A549 (cell line): ENCODE data around the gene MCM7. TPM values are rescaled to one million over a fixed set of nuclear protein-coding genes. Genes with fewer than 3 reads are reported as not detected.
A peak's percentile ranks its signal among the peaks of the same experiment; 100 is the strongest.

Experiments
- ATAC-seq, 2 experiments: fragments of 200-7000 bp in 1 of 2; fragments of >200 bp in 1 of 2; cut with Nextera tagmentation in 1 of 2; cut with Tn5 transposase in 1 of 2; 3 replicates each; pipeline versions ENCODE4 v1.8.0 to v1.9.1; 2018 to 2020; ENCODE audit warnings: mild to moderate bottlenecking in 1 of 2, moderate library complexity in 1 of 2
- CTCF ChIA-PET: fragments of 300-600 bp; sonication (Branson Sonifier 250); formaldehyde crosslinking; extraction: SDS; loops from one replicate; lab custom pipeline; 2021; ENCODE audit warnings: antibody characterized with exemption, inconsistent platforms; lab: Yijun Ruan, JAX
- POLR2A ChIA-PET: fragments of 350-600 bp; formaldehyde crosslinking; extraction: SDS; loops from one replicate; lab custom pipeline; 2021; ENCODE audit warnings: antibody characterized with exemption, inconsistent platforms; lab: Yijun Ruan, JAX
- DNase-seq, 2 experiments: peaks; one replicate each; pipeline versions ENCODE4 v3.0.0 to v3.0.0-alpha.2; 2011 to 2016; ENCODE audit warnings: low read depth in 1 of 2, low spot score in 1 of 2
- FAIRE-seq: peaks from 2 replicates; lab custom pipeline; 2011; peaks lifted over from hg19 to GRCh38; lab: Jason Lieb, UNC
- H3K27ac ChIP-seq, 2 experiments: fragments of >200 bp; sonication (Bioruptor Twin); formaldehyde crosslinking; 3 replicates each; pipeline ENCODE4 v1.5.1; 2016 to 2017
- H3K4me1 ChIP-seq: fragments of >200 bp; sonication (Bioruptor Twin); formaldehyde crosslinking; 3 replicates; pipeline ENCODE4 v1.6.1; 2016
- H3K4me2 ChIP-seq: fragments of >200 bp; sonication (Bioruptor Twin); formaldehyde crosslinking; 3 replicates; pipeline ENCODE4 v1.6.1; 2016
- H3K4me3 ChIP-seq: fragments of >200 bp; sonication (Bioruptor Twin); formaldehyde crosslinking; 3 replicates; pipeline ENCODE4 v1.5.1; 2016
- H3K9me3 ChIP-seq: fragments of >200 bp; sonication (Bioruptor Twin); formaldehyde crosslinking; 3 replicates; pipeline ENCODE4 v1.6.1; 2016
- BHLHE40 ChIP-seq: IDR thresholded peaks from 2 replicates; pipeline ENCODE4 v1.6.1; 2012; ENCODE audit warnings: low read depth, low read length, inconsistent platforms
- CEBPB ChIP-seq, 2 experiments: fragments of >200 bp in 1 of 2; sonication (Bioruptor Twin) in 1 of 2; formaldehyde crosslinking in 1 of 2; IDR thresholded peaks; 2 replicates each; pipeline ENCODE4 v1.6.1; 2012 to 2016
- EHF ChIP-seq: fragments of 250-450 bp; sonication (Bioruptor Pico); IDR thresholded peaks from 2 replicates; pipeline ENCODE4 v1.5.0; 2020; ENCODE audit warnings: mild to moderate bottlenecking
- GATA3 ChIP-seq: IDR thresholded peaks from 2 replicates; pipeline ENCODE4 v1.6.1; 2012; ENCODE audit warnings: borderline replicate concordance
- HDAC2 ChIP-seq: fragments of 200-600 bp; sonication (generic); IDR thresholded peaks from 2 replicates; pipeline ENCODE4 v1.6.1; 2016
- HOXB13 ChIP-seq: fragments of 250-450 bp; sonication (Bioruptor Pico); IDR thresholded peaks from 2 replicates; pipeline ENCODE4 v1.5.0; 2020; ENCODE audit warnings: low read depth, mild to moderate bottlenecking, moderate library complexity
- HOXB5 ChIP-seq: fragments of 250-450 bp; sonication (Bioruptor Pico); IDR thresholded peaks from 2 replicates; pipeline ENCODE4 v1.5.0; 2020; ENCODE audit warnings: mild to moderate bottlenecking, moderate library complexity
- JUN ChIP-seq, 2 experiments: fragments of >200 bp; sonication (Bioruptor Twin); formaldehyde crosslinking; IDR thresholded peaks; 2 replicates in 1 of 2; 3 replicates in 1 of 2; pipeline ENCODE4 v1.6.1; 2016 to 2017
- KDM5A ChIP-seq: fragments of 200-600 bp; sonication (generic); IDR thresholded peaks from 2 replicates; pipeline ENCODE4 v1.6.1; 2016; ENCODE audit warnings: antibody characterized with exemption, mild to moderate bottlenecking
- MAFK ChIP-seq: fragments of 450-650 bp; IDR thresholded peaks from 2 replicates; pipeline ENCODE4 v1.6.1; 2014; ENCODE audit not compliant: partially characterized antibody
- MAZ ChIP-seq: fragments of 150-350 bp; IDR thresholded peaks from 2 replicates; pipeline ENCODE4 v1.6.1; 2014; ENCODE audit warnings: antibody characterized with exemption, low read depth, low read length, borderline replicate concordance
- MYC ChIP-seq: IDR thresholded peaks from 2 replicates; pipeline ENCODE4 v1.6.1; 2012; ENCODE audit warnings: mild to moderate bottlenecking, inconsistent platforms, low read length, improper control_type of control experiment, borderline replicate concordance
- NPAS2 ChIP-seq: fragments of 250-450 bp; sonication (Bioruptor Pico); IDR thresholded peaks from 2 replicates; pipeline ENCODE4 v1.8.0; 2022; ENCODE audit warnings: mild to moderate bottlenecking, moderate library complexity, borderline replicate concordance
- PHF8 ChIP-seq: fragments of 200-600 bp; sonication (generic); IDR thresholded peaks from 2 replicates; pipeline ENCODE4 v1.6.1; 2016; ENCODE audit warnings: low read depth, mild to moderate bottlenecking, antibody characterized with exemption, moderate library complexity, borderline replicate concordance
- POLR2A ChIP-seq: IDR thresholded peaks from 2 replicates; pipeline ENCODE4 v1.6.1; 2012; ENCODE audit warnings: mild to moderate bottlenecking, low read length
- POLR2AphosphoS2 ChIP-seq: conservative IDR thresholded peaks from 2 replicates; pipeline ENCODE4 v1.6.1; 2012; ENCODE audit warnings: low read length, improper control_type of control experiment, inconsistent platforms
- RFX5 ChIP-seq: fragments of 450-650 bp; IDR thresholded peaks from 2 replicates; pipeline ENCODE4 v1.7.1; 2014; ENCODE audit warnings: antibody characterized with exemption, mild to moderate bottlenecking, moderate library complexity
- SMC3 ChIP-seq: fragments of >200 bp; sonication (Bioruptor Twin); formaldehyde crosslinking; IDR thresholded peaks from 3 replicates; pipeline ENCODE4 v1.6.1; 2018; ENCODE audit warnings: inconsistent platforms
- TFCP2L1 ChIP-seq: fragments of 250-450 bp; sonication (Bioruptor Pico); IDR thresholded peaks from 2 replicates; pipeline ENCODE4 v1.5.0; 2021; ENCODE audit warnings: mild to moderate bottlenecking
- ZFP36 ChIP-seq: fragments of 450-650 bp; IDR thresholded peaks from 2 replicates; pipeline ENCODE4 v1.6.1; 2014; ENCODE audit warnings: borderline replicate concordance; ENCODE audit not compliant: partially characterized antibody
- ZSCAN20 ChIP-seq: fragments of 250-450 bp; sonication (Bioruptor Pico); IDR thresholded peaks from 2 replicates; pipeline ENCODE4 v1.8.0; 2022; ENCODE audit warnings: mild to moderate bottlenecking, moderate library complexity
- WGBS: methylation state at CpG from one replicate; pipeline ENCODE4 v1.1.6; 2017; ENCODE audit errors: missing lambda C conversion rate; 5-methylcytosine and 5-hydroxymethylcytosine counted together
- polyA plus RNA-seq, 4 experiments: library from polyadenylated mRNA; depleted of rRNA in 3 of 4; stranded (reverse); fragments of >200 nt; fragmentation: RNase III in 1 of 4; extraction: RNeasy Plus Mini Kit Qiagen cat#74134 plus additional on column Dnase treatment in 1 of 4; gene quantifications; 2 replicates in 3 of 4; 3 replicates in 1 of 4; pipeline ENCODE4 v1.2.3, GENCODE V29; 2011 to 2017
- TF ChIP-seq, protein P1 (sequence below): fragments of 450-650 bp; IDR thresholded peaks from 2 replicates; pipeline ENCODE4 v1.6.1; 2014; ENCODE audit warnings: antibody characterized with exemption
- TF ChIP-seq, protein P2 (sequence below): IDR thresholded peaks from 2 replicates; pipeline ENCODE4 v1.6.1; 2012
- TF ChIP-seq, protein P3 (sequence below): fragments of >200 bp; sonication (Bioruptor Twin); formaldehyde crosslinking; IDR thresholded peaks from 3 replicates; pipeline ENCODE4 v1.6.1; 2016
- TF ChIP-seq, protein P4 (sequence below): fragments of 250-450 bp; sonication (Bioruptor Pico); IDR thresholded peaks from 2 replicates; pipeline ENCODE4 v1.5.0; 2021; ENCODE audit warnings: mild to moderate bottlenecking, moderate library complexity, borderline replicate concordance
- TF ChIP-seq, protein P5 (sequence below): fragments of >200 bp; sonication (Bioruptor Twin); formaldehyde crosslinking; IDR thresholded peaks from 3 replicates; pipeline ENCODE4 v1.5.1; 2016
- TF ChIP-seq, protein P6 (sequence below): fragments of 200-600 bp; sonication (generic); IDR thresholded peaks from 2 replicates; pipeline ENCODE4 v1.6.1; 2016; ENCODE audit warnings: antibody characterized with exemption, mild to moderate bottlenecking, moderate library complexity
- TF ChIP-seq, protein P7 (sequence below): IDR thresholded peaks from 2 replicates; pipeline ENCODE4 v1.6.1; 2012; ENCODE audit warnings: low read depth, borderline replicate concordance

MCM7 gene
- polyA plus RNA-seq, 2 of the 4 experiments (the other 2 are of a cell fraction), result 145 to 287 TPM

DNA sequence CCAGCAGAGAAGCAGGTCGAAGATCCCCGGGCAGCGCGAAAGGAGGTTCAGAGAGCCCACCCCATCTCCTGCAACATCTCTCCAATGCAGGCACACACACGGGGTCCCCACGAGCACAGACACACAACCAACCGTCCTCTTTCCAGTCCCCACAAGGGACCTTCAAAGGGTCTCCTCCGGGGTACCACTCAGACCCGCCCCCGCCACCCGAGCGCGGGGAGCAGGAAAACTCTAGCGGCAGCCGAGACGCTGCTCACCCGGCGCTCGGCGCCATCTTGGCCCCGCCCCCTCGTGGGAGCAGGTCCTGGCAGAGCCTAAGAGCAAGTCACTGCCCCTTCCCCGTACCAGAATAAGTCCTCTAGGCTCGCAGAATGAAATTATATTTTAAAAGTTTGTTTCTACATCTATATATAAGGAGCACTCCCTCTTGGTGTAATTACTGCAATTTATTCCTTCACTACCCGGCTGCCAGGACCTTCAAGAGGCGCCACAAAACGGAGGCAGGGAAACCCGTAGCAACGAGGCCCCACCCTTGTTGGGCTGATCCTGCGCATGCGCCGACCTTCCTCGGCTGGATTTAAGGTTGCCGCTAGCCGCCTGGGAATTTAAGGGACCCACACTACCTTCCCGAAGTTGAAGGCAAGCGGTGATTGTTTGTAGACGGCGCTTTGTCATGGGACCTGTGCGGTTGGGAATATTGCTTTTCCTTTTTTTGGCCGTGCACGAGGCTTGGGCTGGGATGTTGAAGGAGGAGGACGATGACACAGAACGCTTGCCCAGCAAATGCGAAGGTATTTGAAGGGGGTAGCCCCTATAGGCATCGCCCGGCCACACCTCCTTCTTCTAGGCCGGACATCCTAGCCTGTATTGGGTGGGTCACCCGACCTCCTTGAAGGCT lies 18.1 kb upstream of the MCM7 start, which contains the start of the genes CNPY4 and TAF6:
CNPY4 (plus strand) TSS at position 563 of the 898 bp plus-strand sequence; CDS start at position 674, 111 bp downstream.
TAF6 (minus strand) TSS at position 287 of the 898 bp plus-strand sequence. CDS start 5,149 bp downstream, outside the sequence.
- H3K27ac ChIP-seq, result peak within 1 kb of the TSS; percentile 86 to 90
- peak within 1 kb of the TSS; percentile 92 for H3K4me2 ChIP-seq
- H3K9me3 ChIP-seq, result no peaks in the 10 kb centered on the region
- H3K4me3 ChIP-seq, result peak within 1 kb of the TSS; percentile 81
- CTCF ChIA-PET, result interaction anchor here (5.6 kb wide), 1 partner anchor 12 kb away, joined by 46 read pairs; no protein-coding TSS in a partner anchor
- POLR2A ChIA-PET, result interaction anchor here (1.2 kb wide), 1 partner anchor 17 kb away, joined by 10 read pairs; the partner anchor contains the start of genes AP4M1 and MCM7
- ATAC-seq, result peak; percentile 84 to 86
- 1% methylated on average over 44 of the region's 49 CpGs for WGBS
- peak; percentile 18 for FAIRE-seq
- H3K4me1 ChIP-seq, result peaks cover 13% of the 10 kb centered on the region
- peak; percentile 98 to 99 for DNase-seq
- TF ChIP-seq SMC3 (no peak), MYC (no peak), PHF8 (peak; percentile 78; the same call in 1 of the 2 replicates), TFCP2L1 (no peak), ZSCAN20 (no peak), MAZ (0 out of 2 replicates have a peak, but pooled peaks have one; percentile 14), NPAS2 (CRISPR knock-in tag) (no peak), BHLHE40 (no peak), GATA3 (peak; percentile 6; the same call in 1 of the 2 replicates), HOXB13 (CRISPR knock-in tag) (no peak), HOXB5 (CRISPR knock-in tag) (no peak), MAFK (peak; percentile 41), POLR2A (peak; percentile 89), POLR2AphosphoS2 (0 out of 2 replicates have a peak, but pooled peaks have one; percentile 25), HDAC2 (no peak), ZFP36 (no peak), RFX5 (peak; percentile 91), KDM5A (peak; percentile 88), JUN (IDR thresholded peaks at IDR 0.05) (peak; percentile 36 to 76; a peak in 3 of 5 replicates), EHF (CRISPR knock-in tag) (no peak), CEBPB (IDR thresholded peaks at IDR 0.05) (no peak)
- TF ChIP-seq, protein P1, sequence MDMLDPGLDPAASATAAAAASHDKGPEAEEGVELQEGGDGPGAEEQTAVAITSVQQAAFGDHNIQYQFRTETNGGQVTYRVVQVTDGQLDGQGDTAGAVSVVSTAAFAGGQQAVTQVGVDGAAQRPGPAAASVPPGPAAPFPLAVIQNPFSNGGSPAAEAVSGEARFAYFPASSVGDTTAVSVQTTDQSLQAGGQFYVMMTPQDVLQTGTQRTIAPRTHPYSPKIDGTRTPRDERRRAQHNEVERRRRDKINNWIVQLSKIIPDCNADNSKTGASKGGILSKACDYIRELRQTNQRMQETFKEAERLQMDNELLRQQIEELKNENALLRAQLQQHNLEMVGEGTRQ, result no peak
- TF ChIP-seq, protein P2, sequence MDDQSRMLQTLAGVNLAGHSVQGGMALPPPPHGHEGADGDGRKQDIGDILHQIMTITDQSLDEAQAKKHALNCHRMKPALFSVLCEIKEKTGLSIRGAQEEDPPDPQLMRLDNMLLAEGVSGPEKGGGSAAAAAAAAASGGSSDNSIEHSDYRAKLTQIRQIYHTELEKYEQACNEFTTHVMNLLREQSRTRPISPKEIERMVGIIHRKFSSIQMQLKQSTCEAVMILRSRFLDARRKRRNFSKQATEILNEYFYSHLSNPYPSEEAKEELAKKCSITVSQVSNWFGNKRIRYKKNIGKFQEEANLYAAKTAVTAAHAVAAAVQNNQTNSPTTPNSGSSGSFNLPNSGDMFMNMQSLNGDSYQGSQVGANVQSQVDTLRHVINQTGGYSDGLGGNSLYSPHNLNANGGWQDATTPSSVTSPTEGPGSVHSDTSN, result peak; percentile 61; the same call in 1 of the 2 replicates
- TF ChIP-seq, protein P3, sequence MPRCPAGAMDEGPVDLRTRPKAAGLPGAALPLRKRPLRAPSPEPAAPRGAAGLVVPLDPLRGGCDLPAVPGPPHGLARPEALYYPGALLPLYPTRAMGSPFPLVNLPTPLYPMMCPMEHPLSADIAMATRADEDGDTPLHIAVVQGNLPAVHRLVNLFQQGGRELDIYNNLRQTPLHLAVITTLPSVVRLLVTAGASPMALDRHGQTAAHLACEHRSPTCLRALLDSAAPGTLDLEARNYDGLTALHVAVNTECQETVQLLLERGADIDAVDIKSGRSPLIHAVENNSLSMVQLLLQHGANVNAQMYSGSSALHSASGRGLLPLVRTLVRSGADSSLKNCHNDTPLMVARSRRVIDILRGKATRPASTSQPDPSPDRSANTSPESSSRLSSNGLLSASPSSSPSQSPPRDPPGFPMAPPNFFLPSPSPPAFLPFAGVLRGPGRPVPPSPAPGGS, result peak; percentile 86; the same call in 2 of the 3 replicates
- TF ChIP-seq, protein P4, sequence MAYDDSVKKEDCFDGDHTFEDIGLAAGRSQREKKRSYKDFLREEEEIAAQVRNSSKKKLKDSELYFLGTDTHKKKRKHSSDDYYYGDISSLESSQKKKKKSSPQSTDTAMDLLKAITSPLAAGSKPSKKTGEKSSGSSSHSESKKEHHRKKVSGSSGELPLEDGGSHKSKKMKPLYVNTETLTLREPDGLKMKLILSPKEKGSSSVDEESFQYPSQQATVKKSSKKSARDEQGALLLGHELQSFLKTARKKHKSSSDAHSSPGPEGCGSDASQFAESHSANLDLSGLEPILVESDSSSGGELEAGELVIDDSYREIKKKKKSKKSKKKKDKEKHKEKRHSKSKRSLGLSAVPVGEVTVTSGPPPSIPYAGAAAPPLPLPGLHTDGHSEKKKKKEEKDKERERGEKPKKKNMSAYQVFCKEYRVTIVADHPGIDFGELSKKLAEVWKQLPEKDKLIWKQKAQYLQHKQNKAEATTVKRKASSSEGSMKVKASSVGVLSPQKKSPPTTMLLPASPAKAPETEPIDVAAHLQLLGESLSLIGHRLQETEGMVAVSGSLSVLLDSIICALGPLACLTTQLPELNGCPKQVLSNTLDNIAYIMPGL (CRISPR knock-in tag), result no peak
- TF ChIP-seq, protein P5, sequence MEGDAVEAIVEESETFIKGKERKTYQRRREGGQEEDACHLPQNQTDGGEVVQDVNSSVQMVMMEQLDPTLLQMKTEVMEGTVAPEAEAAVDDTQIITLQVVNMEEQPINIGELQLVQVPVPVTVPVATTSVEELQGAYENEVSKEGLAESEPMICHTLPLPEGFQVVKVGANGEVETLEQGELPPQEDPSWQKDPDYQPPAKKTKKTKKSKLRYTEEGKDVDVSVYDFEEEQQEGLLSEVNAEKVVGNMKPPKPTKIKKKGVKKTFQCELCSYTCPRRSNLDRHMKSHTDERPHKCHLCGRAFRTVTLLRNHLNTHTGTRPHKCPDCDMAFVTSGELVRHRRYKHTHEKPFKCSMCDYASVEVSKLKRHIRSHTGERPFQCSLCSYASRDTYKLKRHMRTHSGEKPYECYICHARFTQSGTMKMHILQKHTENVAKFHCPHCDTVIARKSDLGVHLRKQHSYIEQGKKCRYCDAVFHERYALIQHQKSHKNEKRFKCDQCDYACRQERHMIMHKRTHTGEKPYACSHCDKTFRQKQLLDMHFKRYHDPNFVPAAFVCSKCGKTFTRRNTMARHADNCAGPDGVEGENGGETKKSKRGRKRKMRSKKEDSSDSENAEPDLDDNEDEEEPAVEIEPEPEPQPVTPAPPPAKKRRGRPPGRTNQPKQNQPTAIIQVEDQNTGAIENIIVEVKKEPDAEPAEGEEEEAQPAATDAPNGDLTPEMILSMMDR, result no peak
- TF ChIP-seq, protein P6, sequence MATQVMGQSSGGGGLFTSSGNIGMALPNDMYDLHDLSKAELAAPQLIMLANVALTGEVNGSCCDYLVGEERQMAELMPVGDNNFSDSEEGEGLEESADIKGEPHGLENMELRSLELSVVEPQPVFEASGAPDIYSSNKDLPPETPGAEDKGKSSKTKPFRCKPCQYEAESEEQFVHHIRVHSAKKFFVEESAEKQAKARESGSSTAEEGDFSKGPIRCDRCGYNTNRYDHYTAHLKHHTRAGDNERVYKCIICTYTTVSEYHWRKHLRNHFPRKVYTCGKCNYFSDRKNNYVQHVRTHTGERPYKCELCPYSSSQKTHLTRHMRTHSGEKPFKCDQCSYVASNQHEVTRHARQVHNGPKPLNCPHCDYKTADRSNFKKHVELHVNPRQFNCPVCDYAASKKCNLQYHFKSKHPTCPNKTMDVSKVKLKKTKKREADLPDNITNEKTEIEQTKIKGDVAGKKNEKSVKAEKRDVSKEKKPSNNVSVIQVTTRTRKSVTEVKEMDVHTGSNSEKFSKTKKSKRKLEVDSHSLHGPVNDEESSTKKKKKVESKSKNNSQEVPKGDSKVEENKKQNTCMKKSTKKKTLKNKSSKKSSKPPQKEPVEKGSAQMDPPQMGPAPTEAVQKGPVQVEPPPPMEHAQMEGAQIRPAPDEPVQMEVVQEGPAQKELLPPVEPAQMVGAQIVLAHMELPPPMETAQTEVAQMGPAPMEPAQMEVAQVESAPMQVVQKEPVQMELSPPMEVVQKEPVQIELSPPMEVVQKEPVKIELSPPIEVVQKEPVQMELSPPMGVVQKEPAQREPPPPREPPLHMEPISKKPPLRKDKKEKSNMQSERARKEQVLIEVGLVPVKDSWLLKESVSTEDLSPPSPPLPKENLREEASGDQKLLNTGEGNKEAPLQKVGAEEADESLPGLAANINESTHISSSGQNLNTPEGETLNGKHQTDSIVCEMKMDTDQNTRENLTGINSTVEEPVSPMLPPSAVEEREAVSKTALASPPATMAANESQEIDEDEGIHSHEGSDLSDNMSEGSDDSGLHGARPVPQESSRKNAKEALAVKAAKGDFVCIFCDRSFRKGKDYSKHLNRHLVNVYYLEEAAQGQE, result no peak
- TF ChIP-seq, protein P7, sequence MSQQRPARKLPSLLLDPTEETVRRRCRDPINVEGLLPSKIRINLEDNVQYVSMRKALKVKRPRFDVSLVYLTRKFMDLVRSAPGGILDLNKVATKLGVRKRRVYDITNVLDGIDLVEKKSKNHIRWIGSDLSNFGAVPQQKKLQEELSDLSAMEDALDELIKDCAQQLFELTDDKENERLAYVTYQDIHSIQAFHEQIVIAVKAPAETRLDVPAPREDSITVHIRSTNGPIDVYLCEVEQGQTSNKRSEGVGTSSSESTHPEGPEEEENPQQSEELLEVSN, result peak; percentile 64
